ENCODE measurements around the gene TXNDC11. TPM values are rescaled to one million over a fixed set of nuclear protein-coding genes. Genes with fewer than 3 reads are reported as not detected.

Gene TXNDC11
- total RNA-seq, 1 donor from 2014 or later = 29.0 TPM

DNA sequence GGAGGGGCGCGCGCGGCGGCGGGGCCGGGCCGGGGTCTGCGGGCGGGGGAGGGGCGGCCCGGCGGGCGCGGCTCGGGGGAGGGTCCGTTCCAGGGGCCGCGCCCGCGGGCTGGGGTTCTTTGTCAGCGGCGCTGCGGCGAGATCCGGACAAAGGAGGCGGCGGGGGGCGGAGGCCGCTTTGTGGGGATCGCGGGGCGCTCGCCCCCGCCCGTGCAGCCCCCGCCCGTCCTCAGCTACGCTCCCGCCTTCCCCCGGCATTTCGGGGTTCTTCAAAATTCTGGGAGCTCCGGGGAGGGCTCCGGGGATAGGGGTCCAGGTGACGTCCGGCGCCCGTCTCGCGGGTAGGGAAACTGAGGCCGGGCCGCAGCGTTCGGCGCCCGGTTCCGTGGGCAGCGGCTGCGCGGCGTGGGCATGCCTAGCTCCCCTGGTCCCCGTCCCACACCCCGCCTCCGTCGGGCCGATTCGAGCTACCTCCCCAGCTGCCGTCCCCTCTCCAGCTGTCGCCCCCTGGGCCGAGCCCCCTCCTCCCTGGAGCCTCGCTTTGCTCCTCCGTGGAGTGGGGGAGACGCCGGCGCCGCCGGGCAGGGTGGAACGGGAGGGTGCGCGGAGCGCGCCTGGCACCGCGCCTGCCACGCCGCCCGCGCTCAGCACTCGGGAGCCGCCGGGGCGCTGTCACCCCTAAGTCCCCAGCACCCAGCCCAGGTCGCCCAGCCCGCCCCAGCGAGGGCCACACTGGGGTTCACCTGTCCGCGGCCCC is 73.9 kb downstream of the TXNDC11 start:
- peak overlapping the region; percentile 65 for H3K4me3 ChIP-seq (ENCODE audit: insufficient read depth, low read depth, low read length)
- FAIRE-seq (no peak), DNase-seq (ENCODE audit: low read depth) (no peak)
- peak overlapping the region; percentile 91 for H3K4me2 ChIP-seq (ENCODE audit: low read length)
- H3K36me3 ChIP-seq (ENCODE audit: insufficient read depth, low read length) = no peaks in the 10 kb centered on the region
- peaks cover 48% of the 10 kb centered on the region for H4K20me1 ChIP-seq (ENCODE audit: insufficient read depth, low read length)
- Mint-ChIP-seq H3K4me3 (ENCODE audit: unreplicated experiment) (peak overlapping the region; percentile 88), H3K27ac (ENCODE audit: unreplicated experiment) (no peak overlapping the region), H3K9me3 (ENCODE audit: unreplicated experiment) (no peaks in the 10 kb centered on the region), H3K4me1 (ENCODE audit: low read depth, unreplicated experiment) (peaks cover 13% of the 10 kb centered on the region), H3K27me3 (ENCODE audit: low read depth, unreplicated experiment) (peaks cover 8% of the 10 kb centered on the region), H3K36me3 (ENCODE audit: low read depth, unreplicated experiment) (no peaks in the 10 kb centered on the region)
- H3K4me1 ChIP-seq (ENCODE audit: insufficient read depth, low read length) = peaks cover 14% of the 10 kb centered on the region
- no peaks in the 10 kb centered on the region for H3K27me3 ChIP-seq (ENCODE audit: insufficient read depth, low read length)
- peak overlapping the region; percentile 66 for H2AFZ ChIP-seq (ENCODE audit: low read depth, low read length)
- peak overlapping the region; percentile 84 for H3K9ac ChIP-seq (ENCODE audit: low read length)
- H3K9me3 ChIP-seq (ENCODE audit: insufficient read depth, low read depth, low read length) = no peaks in the 10 kb centered on the region
- H3K79me2 ChIP-seq (ENCODE audit: insufficient read depth, low read length) = peaks cover 48% of the 10 kb centered on the region
- TF ChIP-seq, protein P1, sequence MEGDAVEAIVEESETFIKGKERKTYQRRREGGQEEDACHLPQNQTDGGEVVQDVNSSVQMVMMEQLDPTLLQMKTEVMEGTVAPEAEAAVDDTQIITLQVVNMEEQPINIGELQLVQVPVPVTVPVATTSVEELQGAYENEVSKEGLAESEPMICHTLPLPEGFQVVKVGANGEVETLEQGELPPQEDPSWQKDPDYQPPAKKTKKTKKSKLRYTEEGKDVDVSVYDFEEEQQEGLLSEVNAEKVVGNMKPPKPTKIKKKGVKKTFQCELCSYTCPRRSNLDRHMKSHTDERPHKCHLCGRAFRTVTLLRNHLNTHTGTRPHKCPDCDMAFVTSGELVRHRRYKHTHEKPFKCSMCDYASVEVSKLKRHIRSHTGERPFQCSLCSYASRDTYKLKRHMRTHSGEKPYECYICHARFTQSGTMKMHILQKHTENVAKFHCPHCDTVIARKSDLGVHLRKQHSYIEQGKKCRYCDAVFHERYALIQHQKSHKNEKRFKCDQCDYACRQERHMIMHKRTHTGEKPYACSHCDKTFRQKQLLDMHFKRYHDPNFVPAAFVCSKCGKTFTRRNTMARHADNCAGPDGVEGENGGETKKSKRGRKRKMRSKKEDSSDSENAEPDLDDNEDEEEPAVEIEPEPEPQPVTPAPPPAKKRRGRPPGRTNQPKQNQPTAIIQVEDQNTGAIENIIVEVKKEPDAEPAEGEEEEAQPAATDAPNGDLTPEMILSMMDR (IDR thresholded peaks at IDR 0.05; ENCODE audit: insufficient read depth, low read depth, low read length) = no peak
- TF ChIP-seq EZH2 (IDR thresholded peaks at IDR 0.05; ENCODE audit: insufficient read depth, low read length) = no peak
- H3K27ac ChIP-seq (ENCODE audit: low read depth, low read length) = no peak overlapping the region

DNA sequence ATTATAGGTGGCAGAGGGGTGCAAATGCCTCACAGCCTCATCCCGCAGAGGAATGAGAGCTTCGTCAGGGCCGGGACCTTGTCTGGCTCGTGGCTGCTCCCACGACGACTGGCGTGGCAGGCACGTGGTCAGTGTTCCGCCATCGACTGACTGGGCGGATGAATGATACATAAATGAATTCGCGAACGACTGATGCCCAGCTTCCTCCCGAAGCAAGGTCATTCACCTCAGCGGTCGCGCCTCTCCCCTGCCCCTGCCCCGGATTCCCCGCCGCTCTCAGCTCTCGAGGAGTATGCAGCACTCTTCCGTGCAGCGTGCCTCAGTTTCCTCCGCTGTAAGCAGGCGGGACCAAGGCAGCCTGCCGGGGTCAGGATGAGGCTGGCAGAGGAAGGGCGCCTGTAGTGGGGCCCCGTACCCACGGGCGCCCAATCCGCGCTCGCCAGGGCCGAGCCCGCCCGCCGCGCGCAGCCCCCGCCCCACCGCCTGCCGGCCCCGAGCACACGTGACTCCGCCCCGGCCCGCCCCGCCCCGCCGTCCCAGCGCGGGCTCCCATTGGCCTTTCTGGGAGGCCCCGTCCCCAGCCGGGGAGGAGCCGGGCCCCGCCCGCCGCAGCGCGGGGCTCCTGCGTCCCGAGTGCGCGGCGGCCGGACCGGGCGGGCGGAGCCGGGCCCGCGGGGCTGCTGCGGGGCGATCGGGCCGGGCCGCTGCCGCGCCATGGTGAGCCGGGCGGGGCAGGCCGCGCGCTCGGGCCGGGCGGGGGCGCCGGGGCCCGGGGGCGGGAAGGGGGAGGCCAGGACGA is 74.6 kb downstream of the TXNDC11 start, which contains the start of gene SNN:
Gene SNN (plus strand): TSS at position 632 of the 799 bp plus-strand sequence. CDS start 7,605 bp downstream, outside the sequence.
- Mint-ChIP-seq H3K36me3 (ENCODE audit: low read depth, unreplicated experiment) (no peaks in the 10 kb centered on the region), H3K27me3 (ENCODE audit: low read depth, unreplicated experiment) (peaks cover 8% of the 10 kb centered on the region), H3K9me3 (ENCODE audit: unreplicated experiment) (no peaks in the 10 kb centered on the region), H3K4me1 (ENCODE audit: low read depth, unreplicated experiment) (peaks cover 10% of the 10 kb centered on the region), H3K4me3 (ENCODE audit: unreplicated experiment) (peak within 1 kb of the TSS; percentile 88), H3K27ac (ENCODE audit: unreplicated experiment) (no peak within 1 kb of the TSS)
- peak within 1 kb of the TSS; percentile 84 for H3K9ac ChIP-seq (ENCODE audit: low read length)
- FAIRE-seq = no peak
- TF ChIP-seq, protein P1 (IDR thresholded peaks at IDR 0.05; ENCODE audit: insufficient read depth, low read depth, low read length) = no peak
- no peak for TF ChIP-seq EZH2 (IDR thresholded peaks at IDR 0.05; ENCODE audit: insufficient read depth, low read length)
- no peaks in the 10 kb centered on the region for H3K9me3 ChIP-seq (ENCODE audit: insufficient read depth, low read depth, low read length)
- no peaks in the 10 kb centered on the region for H3K27me3 ChIP-seq (ENCODE audit: insufficient read depth, low read length)
- no peak within 1 kb of the TSS for H3K27ac ChIP-seq (ENCODE audit: low read depth, low read length)
- peaks cover 14% of the 10 kb centered on the region for H3K4me1 ChIP-seq (ENCODE audit: insufficient read depth, low read length)
- H3K4me2 ChIP-seq (ENCODE audit: low read length) = peak within 1 kb of the TSS; percentile 91
- peaks cover 43% of the 10 kb centered on the region for H3K79me2 ChIP-seq (ENCODE audit: insufficient read depth, low read length)
- no peaks in the 10 kb centered on the region for H3K36me3 ChIP-seq (ENCODE audit: insufficient read depth, low read length)
- DNase-seq (ENCODE audit: low read depth) = peak; percentile 55
- peak within 1 kb of the TSS; percentile 65 for H3K4me3 ChIP-seq (ENCODE audit: insufficient read depth, low read depth, low read length)
- H2AFZ ChIP-seq (ENCODE audit: low read depth, low read length) = peak within 1 kb of the TSS; percentile 87
- H4K20me1 ChIP-seq (ENCODE audit: insufficient read depth, low read length) = peaks cover 40% of the 10 kb centered on the region
